Endothelial cell of umbilical vein (primary cell): ENCODE measurements around the gene SESTD1.

Experiments
- EZH2 ChIP-seq: IDR thresholded peaks from 2 replicates; pipeline ENCODE4 v1.6.1; 2012; ENCODE audit warnings: borderline replicate concordance, low read depth, mild to moderate bottlenecking, moderate library complexity, low read length, inconsistent platforms; ENCODE audit not compliant: severe bottlenecking
- POLR2A ChIP-seq: IDR thresholded peaks from 2 replicates; pipeline ENCODE4 v1.6.1; 2012; ENCODE audit warnings: low read depth, mild to moderate bottlenecking, control low read depth, low read length
- POLR2AphosphoS5 ChIP-seq: IDR thresholded peaks from 2 replicates; pipeline ENCODE4 v1.6.1; 2012; ENCODE audit warnings: low read depth, mild to moderate bottlenecking, control low read depth, low read length, moderate library complexity; ENCODE audit not compliant: insufficient read depth
- TF ChIP-seq, protein P1 (sequence below), 2 donors: IDR thresholded peaks; 1 replicate in 1 of 2; 2 replicates in 1 of 2; pipeline ENCODE4 v1.5.1; 2011; ENCODE audit warnings: low read length in 2 of 2, mild to moderate bottlenecking in 2 of 2, moderate library complexity in 2 of 2, control low read depth in 1 of 2, inconsistent platforms in 1 of 2, low read depth in 1 of 2; ENCODE audit not compliant: insufficient read depth in 1 of 2; ENCODE audit errors: extremely low read depth in 1 of 2

DNA sequence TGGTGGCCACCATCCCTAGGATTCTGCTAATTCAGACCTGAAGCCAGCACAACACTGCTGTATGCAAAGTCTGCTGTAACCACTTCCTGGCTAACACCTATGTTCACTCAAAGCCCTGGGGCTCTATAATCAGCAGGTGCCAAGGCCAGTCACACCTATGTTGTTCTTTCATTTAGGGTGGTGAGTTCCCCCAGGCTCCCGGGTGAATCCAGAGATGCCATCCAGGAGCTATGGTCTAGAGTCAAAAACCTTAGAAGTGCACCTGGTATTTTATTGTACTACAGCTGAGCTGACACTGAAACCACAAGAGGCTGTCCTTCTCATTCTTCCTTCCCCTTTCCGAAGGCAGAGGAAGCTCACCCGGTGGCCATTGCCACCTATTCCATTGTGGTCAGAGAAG lies 168.5 kb downstream of the SESTD1 start:
- no peak for TF ChIP-seq EZH2
- TF ChIP-seq, protein P1, sequence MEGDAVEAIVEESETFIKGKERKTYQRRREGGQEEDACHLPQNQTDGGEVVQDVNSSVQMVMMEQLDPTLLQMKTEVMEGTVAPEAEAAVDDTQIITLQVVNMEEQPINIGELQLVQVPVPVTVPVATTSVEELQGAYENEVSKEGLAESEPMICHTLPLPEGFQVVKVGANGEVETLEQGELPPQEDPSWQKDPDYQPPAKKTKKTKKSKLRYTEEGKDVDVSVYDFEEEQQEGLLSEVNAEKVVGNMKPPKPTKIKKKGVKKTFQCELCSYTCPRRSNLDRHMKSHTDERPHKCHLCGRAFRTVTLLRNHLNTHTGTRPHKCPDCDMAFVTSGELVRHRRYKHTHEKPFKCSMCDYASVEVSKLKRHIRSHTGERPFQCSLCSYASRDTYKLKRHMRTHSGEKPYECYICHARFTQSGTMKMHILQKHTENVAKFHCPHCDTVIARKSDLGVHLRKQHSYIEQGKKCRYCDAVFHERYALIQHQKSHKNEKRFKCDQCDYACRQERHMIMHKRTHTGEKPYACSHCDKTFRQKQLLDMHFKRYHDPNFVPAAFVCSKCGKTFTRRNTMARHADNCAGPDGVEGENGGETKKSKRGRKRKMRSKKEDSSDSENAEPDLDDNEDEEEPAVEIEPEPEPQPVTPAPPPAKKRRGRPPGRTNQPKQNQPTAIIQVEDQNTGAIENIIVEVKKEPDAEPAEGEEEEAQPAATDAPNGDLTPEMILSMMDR (IDR thresholded peaks at IDR 0.05; ENCODE audit: extremely low read depth in 1 of 2, insufficient read depth in 1 of 2, low read depth in 1 of 2, low read length in 2 of 2), result no peak
- no peak for TF ChIP-seq POLR2AphosphoS5
- no peak for TF ChIP-seq POLR2A
